GM19395 (cell line): ENCODE results near the gene DTX1.

Experiments
- ATAC-seq: cut with Tn5 transposase; IDR thresholded peaks from one replicate; pipeline ENCODE4 v1.9.1; 2021; ENCODE audit warnings: mild to moderate bottlenecking, moderate library complexity; ENCODE audit not compliant: unreplicated experiment

DTX1 gene

GRCh38 chr12:113070117-113070906, 13.8 kb downstream of the DTX1 start:
- ATAC-seq, result no peak

GRCh38 chr12:113071135-113072112, 14.9 kb downstream of the DTX1 start:
- ATAC-seq, result no peak

GRCh38 chr12:113072136-113072535, 15.6 kb downstream of the DTX1 start:
- ATAC-seq, result no peak

GRCh38 chr12:113073586-113073985, 17.1 kb downstream of the DTX1 start:
- ATAC-seq, result no peak

GRCh38 chr12:113075137-113075683, 18.7 kb downstream of the DTX1 start:
- ATAC-seq, result peak; percentile 96

GRCh38 chr12:113077057-113077858, 20.7 kb downstream of the DTX1 start:
- ATAC-seq, result no peak

- ATAC-seq, result no peak
Measured at GRCh38 chr12:113077859-113078255, 21.3 kb downstream of the DTX1 start.

GRCh38 chr12:113081873-113082272, 25.3 kb downstream of the DTX1 start:
- no peak for ATAC-seq

- peak; percentile 76 for ATAC-seq
Measured at GRCh38 chr12:113082486-113083148, 26.1 kb downstream of the DTX1 start.

GRCh38 chr12:113083863-113084435, 27.4 kb downstream of the DTX1 start:
- no peak for ATAC-seq

- no peak for ATAC-seq
Measured at GRCh38 chr12:113086249-113087164, 30.0 kb downstream of the DTX1 start.

- ATAC-seq, result no peak
Measured at GRCh38 chr12:113087193-113087592, 30.7 kb downstream of the DTX1 start.

- no peak for ATAC-seq
Measured at GRCh38 chr12:113088037-113088436, 31.5 kb downstream of the DTX1 start.

- ATAC-seq, result no peak
Measured at GRCh38 chr12:113088971-113089756, 32.6 kb downstream of the DTX1 start.

- no peak for ATAC-seq
Measured at GRCh38 chr12:113089839-113090238, 33.3 kb downstream of the DTX1 start.

- no peak for ATAC-seq
Measured at GRCh38 chr12:113090740-113091139, 34.2 kb downstream of the DTX1 start.

GRCh38 chr12:113091506-113091905, 35.0 kb downstream of the DTX1 start:
- ATAC-seq, result no peak
